NCI-H748 (cell line): ENCODE results near the gene PSMD3.
"Not testable (repeated sequence)": the region's sequence is repeated elsewhere in the genome, so short reads cannot be mapped to it uniquely, and the experiment has no call there.

Experiments
- DNase-seq: peaks from one replicate; lab custom pipeline; 2025; ENCODE audit not compliant: unreplicated experiment; lab: John Stamatoyannopoulos, UW

The PSMD3 gene

GRCh38 chr17:39995438-39995837, 14.8 kb downstream of the PSMD3 start:
- no peak for DNase-seq

GRCh38 chr17:39996162-39996561, 15.6 kb downstream of the PSMD3 start:
- DNase-seq: no peak

GRCh38 chr17:39996800-39997199, 16.2 kb downstream of the PSMD3 start:
- DNase-seq: no peak

- DNase-seq: no peak
These were observed 16.9 kb downstream of the PSMD3 start for GRCh38 chr17:39997543-39997942.

- DNase-seq: no peak
These were observed 18.5 kb downstream of the PSMD3 start for GRCh38 chr17:39999067-39999466.

GRCh38 chr17:40000161-40000560, 19.6 kb downstream of the PSMD3 start:
- no peak for DNase-seq

- not testable (repeated sequence) for DNase-seq
These were observed 20.7 kb downstream of the PSMD3 start for GRCh38 chr17:40001335-40001734.

GRCh38 chr17:40004072-40004471, 23.5 kb downstream of the PSMD3 start:
- no peak for DNase-seq

- no peak for DNase-seq
These were observed 24.1 kb downstream of the PSMD3 start for GRCh38 chr17:40004712-40005111.

GRCh38 chr17:40005520-40005919, 24.9 kb downstream of the PSMD3 start:
- no peak for DNase-seq

- not testable (repeated sequence) for DNase-seq
These were observed 30.4 kb downstream of the PSMD3 start for GRCh38 chr17:40010946-40011500.

- DNase-seq: not testable (repeated sequence)
These were observed 31.5 kb downstream of the PSMD3 start for GRCh38 chr17:40012017-40012647.

GRCh38 chr17:40014375-40014980, 33.9 kb downstream of the PSMD3 start:
- no peak for DNase-seq

- peak; percentile 8 for DNase-seq
These were observed 34.7 kb downstream of the PSMD3 start, which contains the start of gene CSF3 for GRCh38 chr17:40015005-40015997. Gene CSF3 (plus strand): TSS chr17:40015440. CDS start chr17:40015475, 35 bp downstream.

GRCh38 chr17:40015998-40016985, 35.7 kb downstream of the PSMD3 start:
- DNase-seq: no peak

GRCh38 chr17:40017422-40018080, 36.9 kb downstream of the PSMD3 start:
- DNase-seq: no peak

GRCh38 chr17:40018211-40019121, 37.9 kb downstream of the PSMD3 start:
- no peak for DNase-seq

- no peak for DNase-seq
These were observed 38.8 kb downstream of the PSMD3 start for GRCh38 chr17:40019140-40019991.
